GM04504 (cell line): Measurements from ENCODE around the gene KIF1A.

Source experiments
- DNase-seq: peaks from one replicate; pipeline ENCODE4 v3.0.0-alpha.2; 2012; ENCODE audit warnings: low read depth

KIF1A gene

GRCh38 chr2:240799033-240799820 lies 20.8 kb downstream of the KIF1A start:
- no peak for DNase-seq

- no peak for DNase-seq
Measured at GRCh38 chr2:240798327-240798905, 21.6 kb downstream of the KIF1A start.

- DNase-seq: no peak
Measured at GRCh38 chr2:240797914-240798313, 22.1 kb downstream of the KIF1A start.

- DNase-seq: no peak
Measured at GRCh38 chr2:240797500-240797895, 22.5 kb downstream of the KIF1A start.

GRCh38 chr2:240796543-240797499 lies 23.2 kb downstream of the KIF1A start:
- DNase-seq: no peak

- no peak for DNase-seq
Measured at GRCh38 chr2:240795916-240796510, 24.0 kb downstream of the KIF1A start.

GRCh38 chr2:240795454-240795853 lies 24.6 kb downstream of the KIF1A start:
- DNase-seq: no peak

GRCh38 chr2:240794178-240794721 lies 25.8 kb downstream of the KIF1A start:
- DNase-seq: no peak

- no peak for DNase-seq
Measured at GRCh38 chr2:240793313-240794177, 26.5 kb downstream of the KIF1A start.

- no peak for DNase-seq
Measured at GRCh38 chr2:240792629-240793312, 27.2 kb downstream of the KIF1A start.

GRCh38 chr2:240791821-240792628 lies 28.0 kb downstream of the KIF1A start:
- no peak for DNase-seq

GRCh38 chr2:240791221-240791800 lies 28.7 kb downstream of the KIF1A start:
- no peak for DNase-seq

- no peak for DNase-seq
Measured at GRCh38 chr2:240790370-240791220, 29.4 kb downstream of the KIF1A start.

GRCh38 chr2:240789501-240790369 lies 30.3 kb downstream of the KIF1A start:
- DNase-seq: no peak

GRCh38 chr2:240789051-240789453 lies 31.0 kb downstream of the KIF1A start:
- no peak for DNase-seq

GRCh38 chr2:240788482-240788881 lies 31.5 kb downstream of the KIF1A start:
- DNase-seq: no peak
